ENCODE results near the gene RAB23.

DNA sequence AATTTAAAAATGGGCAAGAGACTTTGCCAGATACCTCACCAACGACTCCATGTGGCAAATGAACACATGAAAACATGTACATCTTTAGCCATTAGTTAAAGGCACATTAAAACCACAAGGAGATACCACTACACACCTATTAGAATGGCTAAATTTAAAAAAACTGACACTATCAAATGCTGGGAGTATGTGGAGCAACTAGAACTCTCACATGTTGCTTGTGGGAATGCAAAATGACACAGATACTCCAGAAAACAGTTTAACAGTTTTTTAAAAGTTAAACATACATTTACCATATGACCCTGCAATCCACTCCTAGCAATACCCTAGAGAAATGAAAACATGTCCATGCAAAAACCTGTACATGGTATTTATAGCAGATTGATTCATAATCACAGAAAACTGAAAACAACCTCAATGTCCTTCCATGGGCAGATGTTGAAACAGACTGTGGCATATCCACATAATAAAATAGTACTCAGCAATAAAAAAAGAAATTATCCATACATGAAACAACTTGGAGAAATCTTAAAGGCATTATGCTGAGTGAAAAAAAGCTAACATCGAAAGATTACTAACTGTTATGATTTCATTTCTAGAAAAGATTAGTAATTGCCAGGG is 1.9 kb downstream of the RAB23 start:
- TF ChIP-seq CTCF (IDR thresholded peaks at IDR 0.05) (no peak), EP300 (IDR thresholded peaks at IDR 0.05) (no peak)
